Omental fat pad (tissue), 4 donors: ENCODE data around the gene CEBPB. TPM values are rescaled to one million over a fixed set of nuclear protein-coding genes. Genes with fewer than 3 reads are reported as not detected.
"Not testable (repeated sequence)": the region's sequence is repeated elsewhere in the genome, so short reads cannot be mapped to it uniquely, and the experiment has no call there.

Source experiments
- ATAC-seq: fragments of 150-250 bp; one replicate; pipeline ENCODE4 v1.9.1; 2016; ENCODE audit warnings: mild to moderate bottlenecking, moderate library complexity; ENCODE audit not compliant: low FRiP score
- DNase-seq: peaks from one replicate; pipeline ENCODE4 v3.0.0-alpha.2; 2019; ENCODE audit warnings: low spot score
- CTCF ChIP-seq, 3 donors: fragments of 450-650 bp; IDR thresholded peaks; one replicate each; pipeline ENCODE4 v1.5.1; 2016 to 2017; ENCODE audit warnings: antibody characterized with exemption in 3 of 3, mild to moderate bottlenecking in 3 of 3, moderate library complexity in 2 of 3
- total RNA-seq, 4 donors: library from RNA; depleted of rRNA; stranded (reverse); fragments of >200 nt; gene quantifications; one replicate each; pipeline ENCODE4 v1.1.0, GENCODE V29; 2016

The CEBPB gene
- total RNA-seq, 4 donors from 2014 or later = 158 to 345 (median 227) TPM

GRCh38 chr20:50153500-50154377 lies 36.9 kb upstream of the CEBPB start, which contains the start of gene PEDS1:
PEDS1 (minus strand) TSS chr20:50153723; CDS start chr20:50153637, 86 bp downstream.
- TF ChIP-seq CTCF (IDR thresholded peaks at IDR 0.05) = no peak
- ATAC-seq (peak; percentile 95), DNase-seq (no peak)

GRCh38 chr20:50161494-50161893 lies 29.1 kb upstream of the CEBPB start:
- not testable (repeated sequence) for DNase-seq, ATAC-seq

- TF ChIP-seq CTCF (IDR thresholded peaks at IDR 0.05) = no peak
- ATAC-seq = no peak
- DNase-seq = no peak
Observed at GRCh38 chr20:50163570-50164317, 26.9 kb upstream of the CEBPB start.

GRCh38 chr20:50165684-50166554 lies 24.7 kb upstream of the CEBPB start:
- DNase-seq = peak; percentile 89
- peak; percentile 94 for ATAC-seq

GRCh38 chr20:50169329-50169823 lies 21.3 kb upstream of the CEBPB start:
- TF ChIP-seq CTCF (IDR thresholded peaks at IDR 0.05) = peak in 2 of 3 donors; percentile 89 to 91
- DNase-seq (peak; percentile 99), ATAC-seq (peak; percentile 10)

More at GRCh38 chr20:50165684-50166554, 24.7 kb upstream of the CEBPB start:
- TF ChIP-seq CTCF (IDR thresholded peaks at IDR 0.05) = no peak

GRCh38 chr20:50170549-50171220 lies 19.9 kb upstream of the CEBPB start:
- no peak for TF ChIP-seq CTCF (IDR thresholded peaks at IDR 0.05)
- DNase-seq (no peak), ATAC-seq (no peak)
